DMS53 treated with DMSO at 0.1 percent for 48 hours (cell line): ENCODE data around the gene NRXN3.

Experiments
- DNase-seq: peaks from one replicate; lab custom pipeline; 2025; ENCODE audit not compliant: unreplicated experiment; lab: John Stamatoyannopoulos, UW

NRXN3 gene

GRCh38 chr14:79496701-79497100 is 1326.5 kb downstream of the NRXN3 start:
- no peak for DNase-seq

GRCh38 chr14:79500489-79500888 is 1330.3 kb downstream of the NRXN3 start:
- no peak for DNase-seq

GRCh38 chr14:79502136-79502750 is 1332.1 kb downstream of the NRXN3 start:
- DNase-seq: no peak

- no peak for DNase-seq
Observed at GRCh38 chr14:79502751-79503148, 1332.6 kb downstream of the NRXN3 start.

- no peak for DNase-seq
Observed at GRCh38 chr14:79510659-79511058, 1340.5 kb downstream of the NRXN3 start.

GRCh38 chr14:79511146-79511545 is 1341.0 kb downstream of the NRXN3 start:
- DNase-seq: no peak

- DNase-seq: no peak
Observed at GRCh38 chr14:79513446-79513845, 1343.3 kb downstream of the NRXN3 start.

- no peak for DNase-seq
Observed at GRCh38 chr14:79514700-79515099, 1344.5 kb downstream of the NRXN3 start.

- no peak for DNase-seq
Observed at GRCh38 chr14:79515158-79515557, 1345.0 kb downstream of the NRXN3 start.

GRCh38 chr14:79516009-79516408 is 1345.8 kb downstream of the NRXN3 start:
- no peak for DNase-seq

- DNase-seq: no peak
Observed at GRCh38 chr14:79525416-79525815, 1355.2 kb downstream of the NRXN3 start.

GRCh38 chr14:79528828-79529416 is 1358.7 kb downstream of the NRXN3 start:
- no peak for DNase-seq

GRCh38 chr14:79530555-79530954 is 1360.4 kb downstream of the NRXN3 start:
- DNase-seq: no peak

GRCh38 chr14:79534703-79535353 is 1364.7 kb downstream of the NRXN3 start:
- no peak for DNase-seq

- peak; percentile 9 for DNase-seq
Observed at GRCh38 chr14:79540394-79540793, 1370.2 kb downstream of the NRXN3 start.

GRCh38 chr14:79542121-79542520 is 1371.9 kb downstream of the NRXN3 start:
- no peak for DNase-seq

- DNase-seq: no peak
Observed at GRCh38 chr14:79543348-79543747, 1373.2 kb downstream of the NRXN3 start.

- DNase-seq: no peak
Observed at GRCh38 chr14:79543967-79544697, 1374.0 kb downstream of the NRXN3 start.

- no peak for DNase-seq
Observed at GRCh38 chr14:79544698-79545070, 1374.5 kb downstream of the NRXN3 start.

GRCh38 chr14:79548836-79549235 is 1378.7 kb downstream of the NRXN3 start:
- no peak for DNase-seq

GRCh38 chr14:79549515-79549914 is 1379.3 kb downstream of the NRXN3 start:
- no peak for DNase-seq

GRCh38 chr14:79551523-79551922 is 1381.3 kb downstream of the NRXN3 start:
- no peak for DNase-seq
